Bone marrow (tissue), 2 donors: ENCODE data around the gene SELENOS.

Experiments
- DNase-seq, 2 donors: peaks; one replicate each; lab custom pipeline; 2025; lab: John Stamatoyannopoulos, UW

SELENOS gene

GRCh38 chr15:101277038-101277822 lies at the start of gene SELENOS:
Gene SELENOS (minus strand): TSS chr15:101277485. CDS start chr15:101277417, 68 bp downstream.
- DNase-seq: peak; percentile 54 to 65

- DNase-seq: no peak
Observed at GRCh38 chr15:101326462-101327146, 49.3 kb upstream of the SELENOS start.

- no peak for DNase-seq
Observed at GRCh38 chr15:101326026-101326315, 48.7 kb upstream of the SELENOS start.

- no peak for DNase-seq
Observed at GRCh38 chr15:101325263-101326025, 48.2 kb upstream of the SELENOS start.

- no peak for DNase-seq
Observed at GRCh38 chr15:101324524-101325177, 47.4 kb upstream of the SELENOS start.

GRCh38 chr15:101323793-101324523 lies 46.7 kb upstream of the SELENOS start:
- DNase-seq: no peak

GRCh38 chr15:101322854-101323477 lies 45.7 kb upstream of the SELENOS start:
- DNase-seq: no peak

- DNase-seq: no peak
Observed at GRCh38 chr15:101322016-101322695, 44.9 kb upstream of the SELENOS start.

- peak; percentile 36 to 87 for DNase-seq
Observed at GRCh38 chr15:101320501-101321052, 43.3 kb upstream of the SELENOS start.

GRCh38 chr15:101318839-101319238 lies 41.6 kb upstream of the SELENOS start:
- no peak for DNase-seq

- no peak for DNase-seq
Observed at GRCh38 chr15:101318147-101318819, 41.0 kb upstream of the SELENOS start.

GRCh38 chr15:101317336-101317872 lies 40.1 kb upstream of the SELENOS start:
- DNase-seq: no peak

- DNase-seq: no peak
Observed at GRCh38 chr15:101316529-101316928, 39.2 kb upstream of the SELENOS start.

GRCh38 chr15:101315736-101316135 lies 38.5 kb upstream of the SELENOS start:
- DNase-seq: no peak

- DNase-seq: no peak
Observed at GRCh38 chr15:101314336-101315125, 37.2 kb upstream of the SELENOS start.

GRCh38 chr15:101313041-101313761 lies 35.9 kb upstream of the SELENOS start:
- no peak for DNase-seq

- no peak for DNase-seq
Observed at GRCh38 chr15:101310508-101310907, 33.2 kb upstream of the SELENOS start.

GRCh38 chr15:101310161-101310480 lies 32.8 kb upstream of the SELENOS start:
- DNase-seq: no peak
